ENCODE measurements around the gene PIERCE2. TPM values are rescaled to one million over a fixed set of nuclear protein-coding genes. Genes with fewer than 3 reads are reported as not detected.
"Not testable (repeated sequence)": the region's sequence is repeated elsewhere in the genome, so short reads cannot be mapped to it uniquely, and the experiment has no call there.

The PIERCE2 gene
- total and polyA plus RNA-seq, 2 donors (not counting 3 experiments of a cell fraction or from before 2014, with no cell fraction given): 1.4 to 2.3 TPM

GRCh38 chr15:55398243-55398642, 10.1 kb upstream of the PIERCE2 start:
- Histone ChIP-seq H3K9me3 (replicated peaks; ENCODE audit: control insufficient read depth, insufficient read depth, low read length) (no peaks in the 10 kb centered on the region), H3K9ac (replicated peaks; ENCODE audit: extremely low read depth, insufficient read depth, low read length) (no peak overlapping the region), H2AFZ (ENCODE audit: low read depth, low read length) (no peak overlapping the region), H3K9me1 (replicated peaks; ENCODE audit: control insufficient read depth, extremely low read depth, insufficient read depth, low read length) (no peaks in the 10 kb centered on the region), H4K20me1 (replicated peaks; ENCODE audit: control insufficient read depth, extremely low read depth, insufficient read depth, low read length) (no peaks in the 10 kb centered on the region), H3K79me2 (ENCODE audit: control insufficient read depth, insufficient read depth, low read length) (peaks cover 2% of the 10 kb centered on the region), H3K36me3 (ENCODE audit: control insufficient read depth in 2 of 2, extremely low read depth in 1 of 2, insufficient read depth in 2 of 2, low read length in 2 of 2) (no peaks in the 10 kb centered on the region), H3K4me2 (ENCODE audit: insufficient read depth, low read length) (no peak overlapping the region), H3K4me3 (replicated peaks in 1 of 3; ENCODE audit: insufficient read depth in 1 of 3, low read depth in 1 of 3, low read length in 3 of 3) (no peak overlapping the region), H3K27ac (ENCODE audit: insufficient read depth, low read depth, low read length) (no peak overlapping the region), H3K27me3 (ENCODE audit: control insufficient read depth in 2 of 2, insufficient read depth in 2 of 2, low read length in 2 of 2) (no peaks in the 10 kb centered on the region), H3K4me1 (ENCODE audit: control insufficient read depth, extremely low read depth, insufficient read depth, low read length) (peaks cover 8% of the 10 kb centered on the region)
- dilution Hi-C loops (cut with MboI; ENCODE audit: extremely low pct_ligation_motif_present, low sequenced_read_pairs) (no loop called here), intact Hi-C loops (cut with micrococcal nuclease) (no loop called here)
- BruUV-seq (replicated peaks): no TSS peak
- no peak for DNase-seq (ENCODE audit: low read depth, low spot score)
- TF ChIP-seq GATA2 (IDR thresholded peaks at IDR 0.05; ENCODE audit: insufficient read depth, insufficient read length, low read depth, low read length): no peak
- ChIA-PET CTCF (interaction anchor here (1.4 to 4.1 kb wide), 4 partner anchors 10 to 41 kb away, joined by 3 to 22 read pairs (median 3); partner anchors contain the start of genes CCPG1 and PIERCE2), POLR2A (no interaction called here)
- no peak for FAIRE-seq

GRCh38 chr15:55400050-55400449, 8.2 kb upstream of the PIERCE2 start:
- dilution Hi-C loops (cut with MboI; ENCODE audit: extremely low pct_ligation_motif_present, low sequenced_read_pairs); H3K9ac ChIP-seq (replicated peaks; ENCODE audit: extremely low read depth, insufficient read depth, low read length); H3K27me3 ChIP-seq (ENCODE audit: control insufficient read depth in 2 of 2, insufficient read depth in 2 of 2, low read length in 2 of 2); H2AFZ ChIP-seq (ENCODE audit: low read depth, low read length); intact Hi-C loops (cut with micrococcal nuclease); BruUV-seq (replicated peaks); H3K9me1 ChIP-seq (replicated peaks; ENCODE audit: control insufficient read depth, extremely low read depth, insufficient read depth, low read length); H3K27ac ChIP-seq (ENCODE audit: insufficient read depth, low read depth, low read length); FAIRE-seq; H4K20me1 ChIP-seq (replicated peaks; ENCODE audit: control insufficient read depth, extremely low read depth, insufficient read depth, low read length); DNase-seq (ENCODE audit: low read depth, low spot score); POLR2A ChIA-PET; H3K4me2 ChIP-seq (ENCODE audit: insufficient read depth, low read length); H3K4me3 ChIP-seq (replicated peaks in 1 of 3; ENCODE audit: insufficient read depth in 1 of 3, low read depth in 1 of 3, low read length in 3 of 3); H3K79me2 ChIP-seq (ENCODE audit: control insufficient read depth, insufficient read depth, low read length); H3K9me3 ChIP-seq (replicated peaks; ENCODE audit: control insufficient read depth, insufficient read depth, low read length); H3K36me3 ChIP-seq (ENCODE audit: control insufficient read depth in 2 of 2, extremely low read depth in 1 of 2, insufficient read depth in 2 of 2, low read length in 2 of 2): not testable (repeated sequence)
- CTCF ChIA-PET: interaction anchor here (1.0 to 1.6 kb wide), 2 partner anchors 13 to 14 kb away, joined by 3 read pairs; no protein-coding TSS in a partner anchor
- H3K4me1 ChIP-seq (ENCODE audit: control insufficient read depth, extremely low read depth, insufficient read depth, low read length): peaks cover 20% of the 10 kb centered on the region
